ENCODE data around the gene ULK1.
"Not testable (repeated sequence)": the region's sequence is repeated elsewhere in the genome, so short reads cannot be mapped to it uniquely, and the experiment has no call there.

The ULK1 gene

GRCh38 chr12:131941116-131941986 lies 46.9 kb downstream of the ULK1 start:
- DNase-seq: no peak

GRCh38 chr12:131941987-131942341 lies 47.5 kb downstream of the ULK1 start:
- DNase-seq: no peak

GRCh38 chr12:131942671-131943070 lies 48.2 kb downstream of the ULK1 start:
- DNase-seq: no peak

GRCh38 chr12:131943389-131943788 lies 49.0 kb downstream of the ULK1 start:
- no peak for DNase-seq

- DNase-seq: no peak
Measured at GRCh38 chr12:131943876-131944275, 49.5 kb downstream of the ULK1 start.

GRCh38 chr12:131944601-131945251 lies 50.3 kb downstream of the ULK1 start:
- peak in 1 of 58 donors; percentile 26 for DNase-seq

GRCh38 chr12:131946757-131947156 lies 52.3 kb downstream of the ULK1 start:
- no peak for DNase-seq

- DNase-seq: no peak
Measured at GRCh38 chr12:131947482-131948027, 53.1 kb downstream of the ULK1 start.

GRCh38 chr12:131948166-131948712 lies 53.8 kb downstream of the ULK1 start:
- no peak for DNase-seq

- not testable (repeated sequence) for DNase-seq
Measured at GRCh38 chr12:131948713-131949430, 54.5 kb downstream of the ULK1 start.

GRCh38 chr12:131949431-131950181 lies 55.2 kb downstream of the ULK1 start, which contains the start of gene EP400:
Gene EP400, plus strand, starts transcription at chr12:131949942. Its CDS starts 10,678 bp downstream, at chr12:131960620.
- peak; percentile 15 to 93 (median 84) for DNase-seq

- DNase-seq: no peak
Measured at GRCh38 chr12:131950182-131950913, 55.9 kb downstream of the ULK1 start.

- not testable (repeated sequence) for DNase-seq
Measured at GRCh38 chr12:131953810-131954209, 59.4 kb downstream of the ULK1 start.

GRCh38 chr12:131954460-131954859 lies 60.0 kb downstream of the ULK1 start:
- not testable (repeated sequence) for DNase-seq

- DNase-seq: no peak
Measured at GRCh38 chr12:131959116-131959515, 64.7 kb downstream of the ULK1 start.

- no peak for DNase-seq
Measured at GRCh38 chr12:131959641-131960589, 65.5 kb downstream of the ULK1 start.

- DNase-seq: not testable (repeated sequence)
Measured at GRCh38 chr12:131960590-131961325, 66.3 kb downstream of the ULK1 start.

GRCh38 chr12:131961328-131961727 lies 66.9 kb downstream of the ULK1 start:
- not testable (repeated sequence) for DNase-seq
